GM19468 (cell line): ENCODE measurements around the gene CNN3.

Experiments
- ATAC-seq: cut with Tn5 transposase; IDR thresholded peaks from one replicate; pipeline ENCODE4 v1.9.1; 2021; ENCODE audit warnings: mild to moderate bottlenecking, moderate library complexity, moderate number of reproducible peaks; ENCODE audit not compliant: unreplicated experiment; ENCODE audit errors: extremely low read depth

The CNN3 gene

GRCh38 chr1:94925561-94926125, 1.3 kb downstream of the CNN3 start:
- ATAC-seq: no peak

GRCh38 chr1:94925004-94925403, 1.9 kb downstream of the CNN3 start:
- no peak for ATAC-seq

- no peak for ATAC-seq
These were observed 4.1 kb downstream of the CNN3 start for GRCh38 chr1:94922761-94923331.

DNA sequence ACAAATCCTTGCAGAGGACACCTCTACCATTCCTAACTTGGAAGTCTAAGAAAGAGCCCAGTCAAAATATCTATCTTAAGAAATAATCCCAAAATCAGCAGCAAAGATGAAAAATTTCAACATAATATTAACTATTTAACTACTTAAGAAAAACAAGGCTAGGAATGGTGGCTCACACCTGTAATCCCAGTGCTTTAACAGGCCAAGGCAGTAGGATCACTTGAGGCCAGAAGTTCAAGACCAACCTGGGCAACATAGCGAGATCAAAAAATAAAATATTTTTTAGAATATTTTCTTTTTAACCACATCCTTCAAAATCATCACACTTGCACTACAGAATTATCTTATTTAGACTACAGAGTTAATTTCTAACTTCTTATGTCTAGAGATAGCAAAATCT, 4.9 kb downstream of the CNN3 start:
- no peak for ATAC-seq

DNA sequence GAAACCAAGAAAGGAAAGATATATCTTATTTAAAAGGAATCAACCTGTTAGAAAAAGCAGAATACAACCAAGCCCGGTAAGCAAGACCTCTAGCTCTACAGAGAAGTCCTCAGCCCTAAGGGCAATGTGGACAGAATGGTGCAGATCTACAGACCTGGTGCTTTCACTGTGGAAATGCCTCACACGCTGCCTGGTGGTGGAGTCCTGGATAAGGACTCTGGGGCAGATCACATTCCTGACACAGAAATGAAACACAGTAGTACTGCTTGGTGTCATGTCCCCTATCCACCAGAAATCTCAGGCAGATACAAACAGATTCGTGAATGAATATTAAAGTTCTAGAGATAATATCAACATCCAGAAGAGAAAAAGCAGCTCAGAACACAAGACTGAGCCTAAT, 6.8 kb downstream of the CNN3 start:
- ATAC-seq: no peak

DNA sequence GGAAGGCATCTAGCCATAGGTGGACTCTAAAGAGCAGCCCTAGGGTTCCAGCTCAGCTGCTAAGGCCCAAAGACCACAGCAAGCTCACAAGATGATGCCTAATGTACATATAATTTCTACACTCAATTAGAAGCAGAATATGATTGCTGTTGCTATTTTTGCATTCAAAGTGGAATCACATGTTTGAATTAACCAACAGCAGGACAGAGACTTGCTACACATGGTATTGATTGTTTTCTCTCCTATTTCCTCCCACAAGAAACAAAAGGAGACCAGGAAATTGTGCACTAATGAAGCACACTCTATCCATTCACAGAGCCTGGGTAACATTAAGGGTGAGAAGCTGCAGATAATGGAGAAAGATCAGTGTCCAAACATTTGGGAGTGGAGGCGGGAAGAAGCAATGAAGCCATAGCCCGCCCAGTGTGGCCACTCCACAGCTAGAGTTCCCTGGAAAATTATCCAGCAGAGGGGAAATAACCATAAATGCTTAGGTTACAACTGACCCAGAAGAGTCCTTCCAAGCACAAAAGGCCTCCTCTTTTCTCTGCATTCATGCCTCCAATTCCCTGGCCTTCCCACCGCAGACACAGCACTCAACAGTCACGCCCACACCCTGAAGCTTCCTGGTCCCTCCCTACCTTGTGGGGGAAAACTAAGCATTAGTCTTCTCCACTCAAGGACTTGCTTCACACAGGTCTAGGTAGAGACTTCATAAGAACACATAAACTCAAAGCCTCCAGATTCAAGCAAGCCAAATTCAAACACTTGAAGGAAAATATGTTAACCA, 7.5 kb downstream of the CNN3 start:
- ATAC-seq: no peak

- no peak for ATAC-seq
These were observed 9.7 kb downstream of the CNN3 start for GRCh38 chr1:94917251-94917650.

DNA sequence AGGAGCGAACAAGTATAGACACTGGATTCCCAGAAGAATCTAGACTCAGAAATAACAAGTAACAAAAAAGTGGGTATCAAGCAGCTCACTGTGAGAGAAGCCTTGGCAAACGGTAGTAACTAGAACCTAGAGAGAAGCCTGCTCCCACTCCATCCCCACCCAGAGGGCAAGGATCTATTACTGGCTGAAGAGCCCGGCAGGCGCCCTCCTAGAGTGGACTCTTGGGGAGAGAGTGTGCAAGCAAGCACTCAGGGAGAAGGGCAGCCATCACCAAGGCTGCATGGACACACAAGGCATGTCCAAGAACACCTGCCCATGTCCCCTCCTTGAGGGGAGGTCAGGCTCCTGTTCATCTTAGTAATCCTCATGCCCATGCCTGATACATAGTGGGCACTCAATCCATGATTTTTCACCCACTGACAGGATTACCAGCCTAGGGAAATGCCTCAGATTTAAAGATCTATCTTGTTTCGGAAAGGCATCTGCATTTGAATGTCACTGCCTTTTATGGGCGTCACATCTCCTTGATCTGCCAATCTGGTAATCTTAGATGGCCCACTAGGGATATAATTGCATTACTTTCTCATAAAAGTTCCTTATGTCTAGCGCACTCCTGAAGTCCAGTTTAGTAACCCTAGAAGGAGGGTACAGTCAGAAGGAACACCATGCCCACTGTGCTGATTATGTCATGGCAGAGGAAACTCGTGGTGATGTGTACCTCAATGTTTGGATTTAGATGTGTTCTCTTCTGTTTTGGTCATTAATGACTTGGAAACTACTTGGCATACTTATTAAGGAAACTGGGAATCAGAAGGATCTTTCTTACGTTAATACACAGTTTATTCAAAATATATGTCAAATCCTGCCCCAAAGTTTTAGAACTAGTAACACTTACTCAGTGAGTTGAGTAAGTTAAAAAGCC, 14.4 kb downstream of the CNN3 start:
- ATAC-seq: no peak

- ATAC-seq: no peak
These were observed 17.4 kb downstream of the CNN3 start for GRCh38 chr1:94909486-94909885.

- ATAC-seq: no peak
These were observed 17.9 kb downstream of the CNN3 start for GRCh38 chr1:94908965-94909364.

- no peak for ATAC-seq
These were observed 18.7 kb downstream of the CNN3 start for GRCh38 chr1:94908190-94908589.

GRCh38 chr1:94907136-94907535, 19.8 kb downstream of the CNN3 start:
- no peak for ATAC-seq

GRCh38 chr1:94906382-94906781, 20.5 kb downstream of the CNN3 start:
- ATAC-seq: no peak

DNA sequence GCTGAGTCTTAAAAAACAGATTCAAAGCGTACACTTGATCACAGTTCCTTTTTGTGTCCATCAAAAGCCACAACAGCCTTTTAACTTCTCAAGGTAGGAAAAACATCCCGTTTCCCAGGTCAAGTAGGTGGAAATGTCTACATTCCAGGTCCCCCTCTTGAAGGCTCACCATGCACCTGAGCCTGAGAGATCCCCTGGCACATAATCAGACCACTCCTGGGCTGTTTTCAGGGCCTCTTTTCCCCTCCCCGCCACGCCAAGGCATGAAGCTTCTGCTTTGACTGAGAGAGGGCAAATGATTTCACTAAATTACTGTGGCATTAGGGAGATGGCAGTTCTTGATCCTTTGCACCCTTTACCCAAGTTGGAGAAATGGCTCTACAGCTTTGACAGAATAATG, 21.7 kb downstream of the CNN3 start:
- no peak for ATAC-seq

- ATAC-seq: no peak
These were observed 23.5 kb downstream of the CNN3 start for GRCh38 chr1:94903280-94904009.

DNA sequence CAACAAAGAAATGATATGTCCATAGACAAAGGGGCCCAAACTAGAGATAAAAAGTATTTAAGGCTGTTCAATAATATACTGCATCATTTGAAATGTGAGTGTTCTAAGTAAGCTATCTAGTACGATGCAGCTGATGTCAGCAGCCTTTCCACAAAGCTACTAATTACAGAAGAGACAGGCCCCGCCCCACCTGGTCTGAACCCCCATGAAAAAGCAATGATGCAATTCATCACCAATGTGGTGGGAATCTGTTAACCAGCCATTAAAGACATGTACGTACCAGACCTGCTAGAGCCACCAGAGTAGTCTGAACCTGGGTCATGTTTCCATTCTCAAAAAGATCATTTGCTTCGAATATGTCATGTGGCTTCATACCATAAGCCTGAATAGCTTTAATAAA, 25.1 kb downstream of the CNN3 start:
- no peak for ATAC-seq

DNA sequence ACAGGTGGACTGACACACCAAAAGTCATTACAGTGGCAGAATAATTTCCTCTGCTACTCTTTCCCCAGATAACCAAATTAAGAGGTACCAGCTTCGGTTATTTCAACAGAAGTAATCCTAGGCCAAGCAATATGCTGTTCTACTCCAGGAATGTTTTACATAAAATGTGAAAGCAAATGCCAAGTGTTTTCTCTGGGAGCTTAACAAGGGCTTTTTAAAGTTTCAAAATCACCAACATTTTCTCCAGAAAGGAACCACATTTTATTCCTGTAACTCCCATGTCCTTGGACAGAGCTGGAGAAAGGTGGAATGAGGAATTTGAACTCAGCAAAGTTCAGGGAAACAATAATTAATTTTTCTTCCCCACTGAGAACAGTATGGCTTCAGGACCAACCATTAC, 27.2 kb downstream of the CNN3 start:
- no peak for ATAC-seq

DNA sequence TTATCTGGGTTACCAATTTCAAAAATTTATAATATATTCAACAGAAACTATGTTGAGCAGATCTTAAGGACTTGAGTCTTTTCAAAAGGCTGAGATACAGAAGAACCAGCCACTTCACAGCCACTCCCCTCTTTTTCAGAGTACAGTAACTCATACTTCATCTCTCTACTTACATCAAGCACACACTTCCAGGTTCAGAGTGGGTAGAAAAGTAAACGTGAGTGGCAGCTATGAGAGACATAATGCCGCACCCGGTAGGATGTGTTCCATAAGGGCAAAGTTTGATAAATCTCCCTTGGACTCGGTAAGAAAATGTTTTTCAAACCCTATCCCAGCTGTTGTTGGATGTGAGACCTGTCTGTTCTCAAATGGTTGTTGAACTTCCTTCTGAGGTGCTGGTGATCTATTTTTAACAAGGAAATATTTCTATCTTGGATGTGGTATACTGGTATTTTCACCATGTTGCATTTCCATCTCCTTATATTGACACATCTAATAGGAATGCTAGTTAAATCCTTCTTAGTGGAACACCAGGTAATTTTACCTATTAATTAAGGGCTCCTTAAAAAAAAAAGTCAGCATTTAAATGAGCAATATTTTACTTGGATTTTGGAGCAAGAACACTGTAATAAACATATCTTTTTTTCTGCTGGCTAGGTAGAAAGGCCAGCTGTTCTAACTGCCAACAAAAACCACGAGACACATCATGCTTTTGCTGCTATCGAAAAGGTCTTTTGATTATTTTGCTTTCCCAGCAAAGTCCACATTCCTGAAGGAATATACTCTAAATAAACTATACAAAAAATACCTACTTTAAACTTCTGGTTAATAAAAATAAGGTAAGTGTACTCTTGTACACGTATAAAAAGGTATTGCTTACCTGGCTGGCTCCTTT, 28.2 kb downstream of the CNN3 start:
- no peak for ATAC-seq

- ATAC-seq: no peak
These were observed 31.4 kb downstream of the CNN3 start for GRCh38 chr1:94895518-94895917.
